ENCODE measurements around the gene ATE1.

Gene ATE1

GRCh38 chr10:121694966-121695643 is 232.7 kb downstream of the ATE1 start:
- DNase-seq (ENCODE audit: low spot score): no peak

GRCh38 chr10:121694327-121694965 is 233.4 kb downstream of the ATE1 start:
- DNase-seq (ENCODE audit: low spot score): no peak

- no peak for DNase-seq (ENCODE audit: low spot score)
These were observed 235.2 kb downstream of the ATE1 start for GRCh38 chr10:121692626-121693025.

- no peak for DNase-seq (ENCODE audit: low spot score)
These were observed 236.9 kb downstream of the ATE1 start for GRCh38 chr10:121690970-121691369.
